Activated CD4-positive, alpha-beta T cell treated with anti-CD3 and anti-CD28 coated beads for 48 hours (primary cell): ENCODE data around the gene UQCC2.

ENCODE experiments used
- DNase-seq: peaks from one replicate; pipeline ENCODE4 v3.0.0-alpha.2; 2020

UQCC2 gene

DNA sequence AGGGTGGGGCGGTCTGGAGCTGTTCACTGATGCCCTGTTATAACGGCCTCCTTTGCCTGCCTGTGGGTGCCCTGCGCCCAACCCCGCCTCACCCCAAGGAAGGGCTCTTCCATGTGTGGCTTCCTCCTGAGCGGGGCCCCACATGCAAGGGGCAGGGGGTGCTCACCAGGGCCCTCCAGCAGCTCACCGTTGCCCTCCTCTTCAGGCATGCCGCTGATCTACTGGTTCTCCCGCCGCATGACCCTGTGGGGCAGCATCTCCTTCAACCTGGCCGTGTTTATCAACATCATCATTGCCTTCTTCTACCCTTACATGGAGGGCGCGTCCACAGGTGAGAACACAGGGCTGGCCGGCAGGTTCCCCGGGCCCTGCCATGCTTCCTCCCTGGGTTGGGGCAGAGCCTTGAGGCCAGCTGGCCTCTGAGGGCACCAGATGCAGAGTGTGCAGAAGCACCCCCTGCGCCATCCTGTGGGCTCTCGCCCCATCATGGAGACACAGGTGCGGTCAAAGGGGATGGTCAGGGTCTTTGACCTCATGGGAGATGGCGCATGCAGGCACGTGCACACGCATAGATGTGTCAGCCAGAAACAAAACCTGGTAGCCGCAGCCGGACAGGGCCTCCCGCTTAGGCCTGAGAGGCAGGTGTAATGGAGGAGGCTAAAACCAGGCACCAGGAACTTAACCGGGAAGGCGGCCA lies 22.9 kb downstream of the UQCC2 start:
- no peak for DNase-seq

DNA sequence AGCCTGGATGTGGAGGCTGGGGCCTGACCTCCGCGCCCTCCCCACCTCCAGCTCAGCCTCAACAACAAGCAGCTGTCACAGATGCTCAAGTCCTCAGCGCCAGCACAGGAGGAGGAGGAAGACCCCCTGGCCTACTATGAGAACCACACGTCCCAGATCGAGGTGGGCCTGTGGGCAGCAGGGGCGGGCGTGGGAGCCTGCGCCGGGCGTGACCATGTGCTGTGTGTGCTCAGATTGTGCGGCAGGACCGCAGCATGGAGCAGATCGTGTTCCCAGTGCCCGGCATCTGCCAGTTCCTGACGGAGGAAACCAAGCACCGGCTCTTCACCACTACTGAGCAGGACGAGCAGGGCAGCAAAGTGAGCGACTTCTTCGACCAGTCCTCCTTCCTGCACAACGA lies 23.5 kb downstream of the UQCC2 start:
- DNase-seq, result no peak

DNA sequence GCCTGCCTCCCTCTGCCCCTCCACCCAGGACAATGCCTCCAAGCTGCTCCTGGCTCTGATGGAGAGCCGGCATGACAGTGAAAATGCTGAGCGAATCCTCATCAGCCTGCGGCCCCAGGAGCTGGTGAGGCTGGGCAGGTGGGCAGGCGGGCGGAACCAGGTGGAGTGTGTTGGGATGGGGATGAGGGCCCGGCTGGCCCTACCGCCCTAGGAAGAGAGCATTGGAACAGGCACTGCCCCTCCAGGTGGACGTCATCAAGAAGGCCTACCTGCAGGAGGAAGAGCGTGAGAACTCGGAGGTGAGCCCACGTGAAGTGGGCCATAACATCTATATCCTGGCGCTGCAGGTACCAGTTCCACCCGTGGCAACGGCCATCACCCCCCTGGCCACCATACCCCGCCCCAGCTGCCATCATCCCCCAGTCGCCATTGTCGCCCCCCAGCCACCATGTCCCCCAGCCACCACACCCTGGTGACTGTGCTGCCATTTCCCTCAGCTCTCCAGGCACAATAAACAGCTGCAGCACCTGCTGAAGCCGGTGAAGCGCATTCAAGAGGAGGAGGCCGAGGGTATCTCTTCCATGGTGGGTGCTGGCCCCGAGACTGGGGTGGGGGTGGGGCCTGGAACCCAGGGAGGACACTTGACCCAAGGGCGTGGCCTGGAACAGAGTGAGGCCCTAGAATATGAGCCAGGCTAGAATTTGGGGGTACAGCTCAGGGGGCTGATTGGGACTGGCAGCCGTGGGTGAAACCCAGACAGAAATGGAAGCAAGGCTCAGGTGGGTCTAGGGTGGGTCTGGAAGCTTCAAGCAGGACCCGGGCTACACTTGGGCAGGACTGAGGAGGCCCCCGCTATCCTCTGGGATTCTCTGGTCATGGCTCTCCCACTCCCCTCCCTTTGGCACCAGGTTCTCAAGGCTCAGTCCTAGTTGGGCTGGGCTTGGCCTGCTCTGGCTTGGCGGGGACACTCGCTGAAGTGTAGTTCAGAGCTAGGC lies 24.2 kb downstream of the UQCC2 start:
- no peak for DNase-seq

DNA sequence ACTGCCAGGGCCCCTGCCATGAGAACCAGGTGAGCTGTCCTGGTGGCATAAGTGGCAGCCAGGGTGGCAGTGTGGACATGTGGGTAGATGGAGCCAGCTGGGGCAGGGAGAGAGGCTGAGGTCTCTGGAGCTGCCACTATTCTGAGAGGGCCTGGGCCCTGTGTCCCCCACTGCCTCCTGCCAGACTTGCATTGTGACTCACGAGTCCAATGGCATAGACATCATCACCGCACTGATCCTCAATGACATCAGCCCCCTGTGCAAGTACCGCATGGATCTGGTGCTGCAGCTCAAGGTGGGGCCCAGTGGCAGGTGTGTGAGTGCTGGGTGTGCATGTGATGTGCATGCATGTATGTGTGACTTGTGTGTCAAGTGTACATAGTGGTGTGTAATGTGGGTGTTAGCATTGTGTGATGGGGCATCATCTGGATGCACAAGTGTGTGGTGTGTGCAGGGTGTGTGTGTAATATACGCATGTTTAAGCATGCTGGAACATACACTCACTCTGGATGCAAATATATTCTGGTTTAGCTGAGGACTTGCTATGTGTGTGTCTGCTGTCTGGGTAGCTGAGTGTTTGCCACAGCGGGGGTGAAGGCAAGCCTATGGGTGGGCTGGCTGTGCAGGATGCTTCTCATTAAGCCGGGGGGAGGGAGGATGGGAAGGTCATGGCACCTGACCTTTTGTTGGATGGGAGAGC lies 25.1 kb downstream of the UQCC2 start:
- DNase-seq, result no peak

DNA sequence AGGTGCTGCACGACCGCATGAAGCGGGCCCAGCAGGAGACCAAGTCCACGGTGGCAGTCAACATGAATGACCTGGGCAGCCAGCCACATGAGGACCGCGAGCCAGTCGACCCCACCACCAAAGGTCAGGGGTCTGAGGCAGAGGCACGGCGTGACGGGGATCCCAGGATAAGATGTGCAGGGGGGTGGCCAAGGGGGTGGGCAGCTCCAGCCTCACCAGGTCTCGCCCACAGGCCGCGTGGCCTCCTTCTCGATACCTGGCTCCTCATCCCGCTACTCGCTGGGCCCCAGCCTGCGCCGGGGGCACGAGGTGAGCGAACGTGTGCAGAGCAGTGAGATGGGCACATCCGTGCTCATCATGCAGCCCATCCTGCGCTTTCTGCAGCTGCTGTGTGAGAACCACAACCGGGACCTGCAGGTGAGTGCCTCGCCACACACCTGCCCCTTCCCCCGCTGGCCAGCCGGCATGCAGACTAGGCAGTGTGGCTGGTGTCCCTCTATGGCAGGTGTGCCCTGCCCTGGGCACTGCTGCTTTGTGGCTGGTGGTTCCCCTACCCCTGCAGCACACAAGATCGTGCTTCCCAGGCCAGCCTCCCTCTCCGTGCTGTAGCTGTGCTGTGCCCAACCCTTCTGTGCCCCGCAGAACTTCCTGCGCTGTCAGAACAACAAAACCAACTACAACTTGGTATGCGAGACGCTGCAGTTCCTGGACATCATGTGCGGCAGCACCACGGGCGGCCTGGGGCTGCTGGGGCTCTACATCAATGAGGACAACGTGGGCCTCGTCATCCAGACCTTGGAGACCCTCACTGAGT lies 25.9 kb downstream of the UQCC2 start:
- DNase-seq, result no peak

DNA sequence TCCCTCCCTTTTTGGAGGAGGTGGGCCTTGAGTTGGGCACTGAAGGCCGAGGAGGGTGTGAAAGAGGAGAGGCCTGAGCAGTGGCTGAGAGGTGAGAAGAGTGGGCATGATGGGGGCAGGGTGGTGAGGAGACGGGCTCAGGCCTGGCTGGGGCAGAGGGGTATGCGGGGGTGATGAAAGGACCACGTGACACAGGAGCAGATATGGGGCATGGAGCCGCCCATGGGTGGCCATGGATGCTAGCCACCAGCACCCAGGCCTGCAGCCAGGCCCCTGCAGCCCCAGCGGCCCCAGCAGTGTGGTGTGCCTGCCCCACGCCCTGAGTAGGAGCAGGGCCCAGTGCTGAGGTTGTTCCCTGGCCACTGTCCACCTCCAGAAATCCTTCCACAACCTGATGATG lies 26.5 kb downstream of the UQCC2 start:
- no peak for DNase-seq

DNA sequence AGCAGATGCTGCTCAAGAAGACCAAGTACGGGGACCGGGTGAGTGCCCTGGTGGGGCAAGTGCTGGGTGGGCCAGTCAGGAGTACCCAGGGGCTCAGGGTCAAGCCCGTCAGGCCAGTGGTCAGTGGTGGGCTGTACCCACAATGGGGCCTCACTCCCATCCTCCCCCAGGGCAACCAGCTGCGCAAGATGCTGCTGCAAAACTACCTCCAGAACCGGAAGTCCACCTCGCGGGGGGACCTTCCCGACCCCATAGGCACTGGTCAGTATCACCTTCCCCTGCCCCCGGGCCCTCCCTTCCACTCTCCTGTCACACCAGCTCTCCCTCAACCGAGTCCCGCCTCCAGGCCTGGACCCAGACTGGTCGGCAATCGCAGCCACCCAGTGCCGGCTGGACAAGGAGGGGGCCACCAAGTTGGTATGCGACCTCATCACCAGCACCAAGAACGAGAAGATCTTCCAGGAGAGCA lies 27.0 kb downstream of the UQCC2 start:
- DNase-seq, result no peak

DNA sequence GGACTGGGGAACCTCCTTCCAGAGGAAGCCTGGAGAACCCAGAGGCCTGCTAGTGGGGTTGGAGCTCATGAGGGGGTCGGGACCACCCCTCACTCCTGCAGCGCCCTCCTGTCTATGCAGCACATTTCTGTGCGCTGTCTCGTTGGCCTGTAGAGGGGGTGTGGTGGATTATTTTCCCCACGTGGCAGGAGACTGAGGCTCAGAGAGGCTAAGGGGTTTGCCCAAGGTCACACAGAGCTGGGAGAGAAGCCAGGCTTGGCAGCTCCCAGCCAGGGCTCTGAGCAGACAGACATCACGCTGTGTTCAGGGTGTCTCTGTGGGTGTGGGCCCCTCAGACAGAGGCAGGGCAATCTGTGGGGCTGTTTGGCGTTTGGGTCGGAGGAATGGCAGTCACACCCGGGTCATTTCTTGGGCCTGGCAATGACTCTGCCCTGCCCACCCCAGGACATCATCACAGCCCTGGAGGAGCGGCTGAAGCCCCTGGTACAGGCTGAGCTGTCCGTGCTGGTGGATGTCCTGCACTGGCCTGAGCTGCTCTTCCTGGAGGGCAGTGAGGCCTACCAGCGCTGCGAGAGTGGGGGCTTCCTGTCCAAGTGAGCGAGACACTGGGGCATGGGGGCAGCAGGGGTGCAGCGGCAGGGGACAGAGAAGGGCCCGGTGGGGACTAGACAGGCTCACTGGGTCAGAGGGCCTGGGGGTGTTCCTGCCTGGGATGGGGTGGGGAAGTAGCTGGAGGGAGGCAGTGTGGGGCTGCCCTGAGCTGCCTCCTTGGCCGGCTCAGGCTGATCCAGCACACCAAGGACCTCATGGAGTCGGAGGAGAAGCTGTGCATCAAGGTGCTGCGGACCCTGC lies 27.7 kb downstream of the UQCC2 start:
- no peak for DNase-seq

DNA sequence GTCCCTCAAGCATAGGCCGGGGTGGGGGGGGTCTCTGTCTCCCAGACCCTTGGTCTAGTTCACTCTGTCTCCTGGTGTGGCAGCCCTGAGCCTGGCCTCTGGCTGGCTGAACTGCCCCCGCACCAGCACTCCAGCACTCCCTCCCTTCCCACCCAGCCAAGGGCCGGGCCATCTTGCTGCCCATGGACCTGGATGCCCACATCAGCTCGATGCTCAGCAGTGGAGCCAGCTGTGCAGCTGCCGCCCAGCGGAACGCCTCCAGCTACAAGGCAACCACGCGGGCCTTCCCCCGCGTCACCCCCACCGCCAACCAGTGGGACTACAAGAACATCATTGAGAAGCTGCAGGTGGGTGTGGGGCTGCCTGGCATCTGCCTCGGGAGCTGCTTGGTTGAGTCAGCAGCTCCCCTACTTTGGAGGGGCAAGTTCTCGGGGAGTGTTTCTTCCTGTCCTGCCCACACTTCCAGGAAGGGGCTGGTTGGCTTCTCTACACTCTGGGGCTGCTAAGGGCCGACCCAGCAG lies 28.4 kb downstream of the UQCC2 start:
- DNase-seq, result peak; percentile 62

DNA sequence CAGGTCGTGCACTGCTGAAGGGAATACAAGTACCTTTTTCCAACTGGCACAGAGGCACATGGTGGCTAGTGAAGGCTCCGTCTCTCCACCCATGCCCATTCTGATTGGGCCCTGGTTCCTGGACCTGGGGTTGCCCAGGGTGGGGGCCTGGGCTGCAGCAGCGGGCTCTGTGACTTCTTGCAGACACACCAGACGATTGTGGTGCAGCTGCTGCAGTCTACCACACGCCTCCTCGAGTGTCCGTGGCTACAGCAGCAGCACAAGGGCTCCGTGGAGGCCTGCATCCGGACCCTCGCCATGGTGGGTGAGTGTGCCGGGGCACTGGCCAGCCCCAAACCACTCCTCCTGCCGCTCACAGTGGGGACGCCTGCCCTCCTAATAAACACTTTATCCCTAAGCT lies 29.2 kb downstream of the UQCC2 start:
- DNase-seq, result no peak

DNA sequence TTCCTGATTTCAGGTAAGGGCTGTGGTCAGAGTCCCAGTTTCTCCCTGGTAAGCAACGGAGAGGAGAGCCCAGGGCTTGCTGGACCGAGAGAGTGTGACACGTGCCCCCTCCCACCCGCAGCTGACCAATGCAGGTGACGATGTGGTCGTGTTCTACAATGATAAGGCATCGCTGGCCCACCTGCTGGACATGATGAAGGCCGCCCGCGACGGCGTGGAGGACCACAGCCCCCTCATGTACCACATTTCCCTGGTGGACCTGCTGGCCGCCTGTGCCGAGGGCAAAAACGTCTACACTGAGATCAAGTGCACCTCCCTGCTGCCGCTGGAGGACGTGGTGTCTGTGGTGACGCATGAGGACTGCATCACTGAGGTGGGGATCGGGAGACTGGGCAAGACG lies 31.7 kb downstream of the UQCC2 start:
- DNase-seq, result no peak

DNA sequence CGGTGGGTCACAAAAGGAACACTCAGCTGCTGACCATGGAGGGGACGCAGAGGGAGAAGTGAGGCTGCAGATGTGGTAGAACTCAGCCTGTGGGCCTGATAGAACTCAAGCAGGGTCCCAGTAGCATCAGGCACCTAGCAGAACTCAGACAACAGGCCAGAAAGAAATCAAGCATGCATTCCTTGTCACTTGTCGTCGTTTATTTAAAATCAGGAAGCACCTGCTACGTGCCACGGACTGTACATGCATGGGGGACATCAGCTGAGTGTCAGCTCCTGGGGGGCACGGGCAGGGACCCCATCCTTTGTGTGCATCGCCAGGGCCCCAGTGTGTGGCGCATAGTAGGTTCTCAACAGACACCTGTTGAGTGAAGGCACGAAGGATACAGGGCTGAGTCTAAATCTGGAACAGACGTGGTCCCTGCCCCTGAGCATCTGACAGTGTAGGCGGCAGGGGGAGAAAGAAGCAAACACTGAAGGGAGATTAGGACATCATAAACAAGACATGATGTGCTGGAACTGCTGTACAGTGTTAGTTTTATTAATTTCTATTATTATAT lies 32.5 kb downstream of the UQCC2 start:
- no peak for DNase-seq

DNA sequence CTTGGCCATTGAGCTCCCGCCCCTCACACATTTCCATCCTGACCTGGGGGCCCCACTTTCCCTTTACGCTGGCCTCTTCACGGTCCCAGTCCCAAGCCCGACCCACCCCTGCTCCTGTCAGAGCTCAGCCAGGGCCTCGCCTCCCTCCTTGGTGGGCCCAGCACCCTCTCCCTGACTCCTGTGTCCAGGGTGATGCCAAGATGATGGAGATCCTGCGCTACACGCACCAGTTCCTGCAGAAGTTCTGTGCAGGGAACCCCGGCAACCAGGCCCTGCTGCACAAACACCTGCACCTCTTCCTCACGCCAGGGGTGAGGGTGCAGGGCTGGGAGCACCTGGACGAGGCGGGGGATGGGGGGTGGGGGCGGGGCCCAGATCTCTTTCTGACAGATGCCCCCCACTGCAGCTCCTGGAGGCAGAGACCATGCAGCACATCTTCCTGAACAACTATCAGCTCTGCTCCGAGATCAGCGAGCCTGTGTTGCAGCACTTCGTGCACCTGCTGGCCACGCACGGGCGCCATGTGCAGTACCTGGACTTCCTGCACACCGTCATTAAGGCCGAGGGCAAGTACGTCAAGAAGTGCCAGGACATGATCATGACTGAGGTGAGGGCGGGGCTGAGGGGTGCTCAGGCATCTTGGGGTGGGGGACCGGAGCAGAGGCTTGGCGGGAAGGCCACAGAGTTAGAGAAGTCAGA lies 33.1 kb downstream of the UQCC2 start:
- DNase-seq, result no peak

DNA sequence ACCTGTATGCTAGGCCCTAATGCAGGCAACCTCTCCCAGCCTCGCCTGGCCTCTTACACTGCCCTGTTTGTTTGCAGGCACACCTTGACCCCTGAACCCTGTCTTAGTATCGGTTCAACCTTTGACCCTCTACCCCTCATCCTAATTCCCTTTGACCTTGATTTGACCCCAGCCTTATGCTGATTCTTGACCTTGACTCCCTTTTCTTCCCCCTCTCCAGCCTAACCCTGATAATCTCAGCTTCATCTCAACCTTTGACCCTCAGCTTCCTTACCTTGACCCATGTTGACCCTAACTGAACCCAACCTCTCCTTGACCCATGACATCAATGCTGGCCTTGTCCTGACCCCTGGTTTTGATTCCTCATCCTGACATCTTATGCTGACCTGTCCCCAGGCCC lies 33.8 kb downstream of the UQCC2 start:
- no peak for DNase-seq

DNA sequence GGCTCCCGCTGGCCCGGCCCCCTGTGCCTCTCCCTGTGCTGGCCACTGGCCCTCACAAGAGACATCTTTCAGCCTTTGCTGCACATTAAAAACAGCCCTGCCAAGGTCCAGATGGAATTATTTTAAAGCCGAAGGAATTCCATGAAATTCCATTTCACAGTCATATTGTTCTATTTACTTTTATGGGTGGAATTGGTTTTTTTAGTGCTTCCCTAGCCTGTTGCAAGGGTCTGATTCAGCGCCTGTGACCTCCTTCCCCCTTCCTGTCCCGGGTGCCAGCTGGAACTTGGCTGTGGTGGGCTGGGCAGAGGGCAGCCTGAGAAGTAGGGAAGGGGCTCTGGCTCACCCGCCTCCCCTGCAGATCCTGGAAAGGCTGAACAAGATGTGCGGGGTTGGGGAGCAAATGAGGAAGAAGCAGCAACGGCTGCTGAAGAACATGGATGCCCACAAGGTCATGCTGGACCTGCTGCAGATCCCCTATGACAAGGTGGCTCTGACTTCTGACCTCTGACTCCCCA lies 34.3 kb downstream of the UQCC2 start:
- DNase-seq, result no peak

DNA sequence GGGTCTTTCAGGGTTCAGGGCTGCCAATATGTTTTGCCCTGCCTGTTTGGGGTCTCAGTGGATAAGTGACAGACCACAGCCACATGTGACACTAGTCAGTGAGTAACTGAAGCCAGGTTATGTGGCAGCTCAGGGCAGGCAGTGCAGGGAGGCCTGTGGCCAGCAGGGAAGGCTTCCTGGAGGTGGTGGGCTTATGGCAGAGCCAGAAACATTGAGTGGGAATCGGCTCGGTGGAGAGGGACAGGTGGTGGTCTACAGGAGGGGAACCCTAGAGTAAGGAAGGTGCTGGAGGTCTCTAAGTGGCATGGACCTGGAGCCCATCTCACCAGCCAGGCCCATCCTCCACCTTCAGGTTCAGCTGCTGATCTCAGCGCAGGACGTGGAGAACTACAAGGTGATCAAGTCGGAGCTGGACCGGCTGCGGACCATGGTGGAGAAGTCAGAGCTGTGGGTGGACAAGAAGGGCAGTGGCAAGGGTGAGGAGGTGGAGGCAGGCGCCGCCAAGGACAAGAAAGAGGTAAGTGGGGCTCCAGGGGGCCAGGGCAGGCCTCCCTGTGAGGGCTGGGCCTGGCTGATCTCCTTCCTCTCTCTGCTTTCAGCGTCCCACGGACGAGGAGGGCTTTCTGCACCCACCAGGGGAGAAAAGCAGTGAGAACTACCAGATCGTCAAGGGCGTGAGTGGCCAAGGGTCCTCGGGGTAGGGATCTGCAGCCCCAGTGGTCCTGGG lies 34.9 kb downstream of the UQCC2 start:
- DNase-seq, result no peak

DNA sequence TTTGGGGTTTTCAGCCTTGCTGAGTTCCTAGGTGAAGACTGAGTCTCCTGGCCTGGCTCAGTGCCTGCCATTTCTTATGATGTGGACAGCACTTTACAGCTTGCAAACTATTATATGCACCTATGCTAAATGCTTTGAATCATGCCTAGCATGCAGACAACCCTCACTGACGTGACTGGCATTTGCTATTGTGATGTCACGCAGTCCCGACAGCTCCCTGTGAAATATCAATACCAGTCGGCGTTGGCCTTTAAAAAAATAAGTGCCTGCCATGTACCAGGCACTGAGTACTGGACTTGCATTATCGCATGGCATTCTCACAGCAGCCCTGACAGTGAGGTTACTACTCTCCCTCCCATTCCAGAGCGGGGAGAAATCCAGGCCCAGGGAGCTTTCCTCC lies 35.5 kb downstream of the UQCC2 start:
- no peak for DNase-seq

DNA sequence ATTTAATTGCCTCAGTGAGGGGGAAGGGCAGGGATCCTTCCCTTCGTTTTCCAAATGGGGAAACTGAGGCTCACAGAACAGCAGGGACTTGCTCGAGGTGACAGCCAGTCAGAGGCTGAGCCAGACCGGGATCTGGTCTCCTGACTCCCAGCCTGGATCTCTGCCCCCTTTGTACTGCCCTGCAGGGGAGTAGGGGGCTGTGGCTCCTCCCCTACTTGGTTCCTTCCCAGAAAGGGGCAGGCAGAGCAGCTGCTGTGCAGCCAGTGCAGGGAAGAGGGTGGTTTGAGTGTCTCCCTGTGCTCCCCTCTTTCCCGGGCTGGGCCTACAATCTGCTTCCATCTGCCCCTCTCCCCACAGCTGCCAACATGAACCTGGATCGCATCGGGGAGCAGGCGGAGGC lies 37.6 kb downstream of the UQCC2 start:
- DNase-seq, result no peak

DNA sequence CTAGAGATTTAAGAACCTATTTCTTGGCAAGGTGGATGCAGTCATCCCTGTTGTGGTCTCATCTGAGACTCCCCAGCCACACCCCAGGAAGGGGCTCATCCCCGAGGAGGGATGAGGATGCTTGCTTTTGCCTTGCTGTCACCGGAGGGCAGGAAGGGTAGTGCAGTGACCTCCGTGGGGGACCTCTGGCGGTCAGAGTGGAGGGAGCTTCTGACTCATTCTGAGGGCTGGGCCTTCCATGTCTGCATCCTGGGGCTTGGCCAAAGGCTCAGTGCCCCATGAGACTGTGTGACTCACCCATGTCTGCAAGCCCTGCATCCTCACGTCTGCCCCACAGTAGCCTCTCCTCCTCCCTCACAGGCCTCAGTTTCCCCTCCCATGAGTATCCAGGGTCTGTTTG lies 38.7 kb downstream of the UQCC2 start:
- DNase-seq, result no peak

DNA sequence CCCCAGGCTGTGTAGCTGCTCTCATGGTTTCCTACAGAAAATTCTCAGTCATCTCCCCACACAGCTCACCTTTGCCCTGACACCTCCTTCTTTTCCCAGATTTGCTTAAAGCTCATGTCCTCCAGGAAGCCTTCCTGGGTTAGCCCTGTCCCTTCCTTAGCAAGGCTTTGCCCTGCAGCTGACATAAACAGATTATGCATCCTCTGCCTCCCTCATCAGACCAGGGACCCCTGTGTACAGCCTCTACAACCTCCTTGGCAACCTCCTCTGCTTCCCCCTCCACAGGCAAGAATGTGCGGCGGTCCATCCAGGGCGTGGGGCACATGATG lies 39.8 kb downstream of the UQCC2 start:
- DNase-seq, result no peak
